ENCODE data around the gene SNX33.

DNA sequence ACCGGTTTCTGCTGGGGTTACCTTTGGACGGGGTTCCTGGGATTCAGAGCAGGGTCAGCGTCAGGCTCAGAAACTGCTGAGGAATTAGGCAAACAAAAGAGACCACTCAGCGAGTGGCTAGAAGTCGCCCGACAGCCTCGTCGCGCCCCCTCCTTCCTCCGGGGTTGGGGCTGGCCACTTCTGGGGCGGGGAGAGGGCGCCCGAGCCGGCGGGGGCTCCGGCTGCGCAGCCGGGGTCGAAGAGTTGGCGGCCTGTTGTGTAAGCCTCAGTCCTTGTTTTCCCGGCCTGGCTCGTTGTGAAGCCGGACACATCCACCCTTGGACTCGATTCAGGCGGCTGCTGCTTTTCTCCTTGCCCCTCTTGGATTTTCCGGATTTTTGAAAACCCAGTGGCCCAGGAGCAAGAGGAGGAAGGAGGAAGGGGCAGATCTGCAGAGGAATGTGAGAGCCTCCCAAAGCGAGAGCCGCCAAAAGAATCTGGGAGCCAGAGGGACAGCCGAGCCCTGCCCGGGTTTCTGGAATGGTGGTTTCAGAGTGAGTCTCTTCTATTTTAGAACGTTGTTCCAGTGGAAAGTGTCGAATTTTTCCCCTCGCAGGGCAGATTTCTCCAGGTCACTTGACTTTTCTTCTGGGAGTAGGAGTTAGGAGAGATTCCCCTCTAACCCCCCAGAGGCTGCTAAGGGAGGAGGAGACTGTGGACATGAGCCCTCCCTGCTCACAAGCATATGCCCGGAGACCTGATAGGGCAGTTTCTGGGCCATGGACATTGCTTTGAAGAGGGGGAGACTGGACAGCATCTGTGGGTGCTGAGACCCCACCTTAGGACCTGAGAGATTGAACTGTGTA lies 666 bp downstream of the SNX33 start:
- TF ChIP-seq POLR2AphosphoS5 (IDR thresholded peaks at IDR 0.05; ENCODE audit: low read depth): no peak
- TF ChIP-seq, protein P1, sequence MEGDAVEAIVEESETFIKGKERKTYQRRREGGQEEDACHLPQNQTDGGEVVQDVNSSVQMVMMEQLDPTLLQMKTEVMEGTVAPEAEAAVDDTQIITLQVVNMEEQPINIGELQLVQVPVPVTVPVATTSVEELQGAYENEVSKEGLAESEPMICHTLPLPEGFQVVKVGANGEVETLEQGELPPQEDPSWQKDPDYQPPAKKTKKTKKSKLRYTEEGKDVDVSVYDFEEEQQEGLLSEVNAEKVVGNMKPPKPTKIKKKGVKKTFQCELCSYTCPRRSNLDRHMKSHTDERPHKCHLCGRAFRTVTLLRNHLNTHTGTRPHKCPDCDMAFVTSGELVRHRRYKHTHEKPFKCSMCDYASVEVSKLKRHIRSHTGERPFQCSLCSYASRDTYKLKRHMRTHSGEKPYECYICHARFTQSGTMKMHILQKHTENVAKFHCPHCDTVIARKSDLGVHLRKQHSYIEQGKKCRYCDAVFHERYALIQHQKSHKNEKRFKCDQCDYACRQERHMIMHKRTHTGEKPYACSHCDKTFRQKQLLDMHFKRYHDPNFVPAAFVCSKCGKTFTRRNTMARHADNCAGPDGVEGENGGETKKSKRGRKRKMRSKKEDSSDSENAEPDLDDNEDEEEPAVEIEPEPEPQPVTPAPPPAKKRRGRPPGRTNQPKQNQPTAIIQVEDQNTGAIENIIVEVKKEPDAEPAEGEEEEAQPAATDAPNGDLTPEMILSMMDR (IDR thresholded peaks at IDR 0.05; ENCODE audit: insufficient read depth, low read length): no peak
- no peak for TF ChIP-seq GABPA (IDR thresholded peaks at IDR 0.05; ENCODE audit: low read depth)
- TF ChIP-seq, protein P2, sequence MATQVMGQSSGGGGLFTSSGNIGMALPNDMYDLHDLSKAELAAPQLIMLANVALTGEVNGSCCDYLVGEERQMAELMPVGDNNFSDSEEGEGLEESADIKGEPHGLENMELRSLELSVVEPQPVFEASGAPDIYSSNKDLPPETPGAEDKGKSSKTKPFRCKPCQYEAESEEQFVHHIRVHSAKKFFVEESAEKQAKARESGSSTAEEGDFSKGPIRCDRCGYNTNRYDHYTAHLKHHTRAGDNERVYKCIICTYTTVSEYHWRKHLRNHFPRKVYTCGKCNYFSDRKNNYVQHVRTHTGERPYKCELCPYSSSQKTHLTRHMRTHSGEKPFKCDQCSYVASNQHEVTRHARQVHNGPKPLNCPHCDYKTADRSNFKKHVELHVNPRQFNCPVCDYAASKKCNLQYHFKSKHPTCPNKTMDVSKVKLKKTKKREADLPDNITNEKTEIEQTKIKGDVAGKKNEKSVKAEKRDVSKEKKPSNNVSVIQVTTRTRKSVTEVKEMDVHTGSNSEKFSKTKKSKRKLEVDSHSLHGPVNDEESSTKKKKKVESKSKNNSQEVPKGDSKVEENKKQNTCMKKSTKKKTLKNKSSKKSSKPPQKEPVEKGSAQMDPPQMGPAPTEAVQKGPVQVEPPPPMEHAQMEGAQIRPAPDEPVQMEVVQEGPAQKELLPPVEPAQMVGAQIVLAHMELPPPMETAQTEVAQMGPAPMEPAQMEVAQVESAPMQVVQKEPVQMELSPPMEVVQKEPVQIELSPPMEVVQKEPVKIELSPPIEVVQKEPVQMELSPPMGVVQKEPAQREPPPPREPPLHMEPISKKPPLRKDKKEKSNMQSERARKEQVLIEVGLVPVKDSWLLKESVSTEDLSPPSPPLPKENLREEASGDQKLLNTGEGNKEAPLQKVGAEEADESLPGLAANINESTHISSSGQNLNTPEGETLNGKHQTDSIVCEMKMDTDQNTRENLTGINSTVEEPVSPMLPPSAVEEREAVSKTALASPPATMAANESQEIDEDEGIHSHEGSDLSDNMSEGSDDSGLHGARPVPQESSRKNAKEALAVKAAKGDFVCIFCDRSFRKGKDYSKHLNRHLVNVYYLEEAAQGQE (IDR thresholded peaks at IDR 0.05; ENCODE audit: insufficient replicate concordance, low read depth): no peak
- no peak for TF ChIP-seq SPI1 (IDR thresholded peaks at IDR 0.05; ENCODE audit: borderline replicate concordance, low read depth)
